NCI-H460 (cell line): Measurements from ENCODE around the gene CDH4. TPM values are rescaled to one million over a fixed set of nuclear protein-coding genes. Genes with fewer than 3 reads are reported as not detected.

Experiments
- DNase-seq: peaks from one replicate; pipeline ENCODE4 v3.0.0-alpha.2; 2016; ENCODE audit warnings: low read depth; ENCODE audit errors: extremely low read depth
- total RNA-seq: library from RNA; depleted of rRNA; stranded (reverse); fragments of >200 nt; shearing (Covaris generic); gene quantifications from 2 replicates; pipeline ENCODE4 v1.2.3, GENCODE V29; 2014

CDH4 gene
- total RNA-seq, 1 experiment from 2014 or later: not detected

DNA sequence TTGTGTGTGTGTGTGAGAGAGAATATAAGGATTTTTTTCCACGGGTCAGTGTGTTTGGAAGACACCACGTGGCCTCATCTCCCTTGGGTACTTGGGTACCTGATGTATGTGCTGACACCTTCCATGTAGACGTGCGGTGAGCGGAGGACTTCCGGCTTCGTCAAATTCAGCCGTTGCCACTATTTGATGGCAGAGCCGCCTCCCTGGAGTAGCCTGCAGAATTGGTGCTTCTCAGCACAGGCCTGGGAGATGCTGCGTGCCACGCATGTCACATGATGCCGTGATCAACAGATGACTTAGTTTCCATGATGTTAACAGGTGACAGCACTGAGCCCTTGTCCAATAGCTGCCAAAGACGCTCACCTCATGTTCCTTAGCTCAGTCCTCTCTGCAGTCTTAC is 69.4 kb downstream of the CDH4 start:
- DNase-seq: no peak

DNA sequence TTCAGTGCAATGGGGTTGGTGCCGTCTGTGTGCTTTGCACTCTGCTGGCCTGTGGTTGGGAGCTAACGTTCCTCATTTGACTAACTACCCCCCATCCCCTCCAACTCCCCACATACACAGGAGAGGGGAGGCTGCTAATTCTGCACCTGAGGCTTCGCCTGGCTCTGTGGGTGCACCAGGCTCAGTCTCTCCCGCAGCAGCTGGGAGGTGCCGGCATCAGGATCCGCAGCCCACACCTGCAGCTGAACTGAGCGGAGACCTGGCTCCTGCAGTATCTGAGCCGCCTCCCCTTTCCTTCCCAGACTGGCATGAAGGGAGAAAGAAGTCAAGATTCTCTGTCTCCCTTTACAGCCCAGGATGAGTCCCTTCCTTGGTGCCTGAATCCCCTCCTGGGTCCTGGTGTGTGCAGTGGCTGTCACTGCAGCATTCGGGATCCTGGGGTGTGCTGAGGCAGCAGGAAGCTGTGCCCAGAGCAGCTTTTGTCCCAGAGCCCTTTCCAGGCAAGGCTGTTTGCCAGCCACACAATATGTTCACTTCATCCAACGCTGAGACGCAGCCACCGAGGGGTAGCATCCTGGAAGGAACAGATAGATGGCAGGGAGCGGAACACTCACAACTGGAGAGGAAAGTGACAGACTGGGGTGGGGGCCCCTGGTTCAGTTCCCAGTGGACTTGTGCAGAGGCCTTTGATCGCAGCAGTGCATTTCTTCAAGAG is 70.2 kb downstream of the CDH4 start:
- no peak for DNase-seq

DNA sequence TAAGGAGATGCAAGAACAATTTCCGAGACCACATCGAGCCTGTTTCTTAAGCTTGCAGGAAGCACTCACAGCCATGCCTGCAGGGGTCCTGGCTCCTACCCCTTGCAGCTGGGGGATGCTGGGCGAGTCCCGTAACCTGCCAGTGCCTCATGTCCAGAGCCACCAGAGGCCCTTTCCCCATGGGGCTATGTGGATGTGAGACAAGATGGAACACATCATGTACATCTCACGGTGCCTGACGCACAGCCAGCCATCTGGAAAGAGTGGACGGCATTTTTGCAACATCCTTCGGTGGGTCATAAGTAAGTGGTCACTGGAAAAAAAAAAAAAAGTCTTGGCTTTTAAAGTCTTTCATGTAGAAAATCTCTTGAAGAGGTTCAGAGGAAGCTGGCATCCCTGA is 72.8 kb downstream of the CDH4 start:
- no peak for DNase-seq

DNA sequence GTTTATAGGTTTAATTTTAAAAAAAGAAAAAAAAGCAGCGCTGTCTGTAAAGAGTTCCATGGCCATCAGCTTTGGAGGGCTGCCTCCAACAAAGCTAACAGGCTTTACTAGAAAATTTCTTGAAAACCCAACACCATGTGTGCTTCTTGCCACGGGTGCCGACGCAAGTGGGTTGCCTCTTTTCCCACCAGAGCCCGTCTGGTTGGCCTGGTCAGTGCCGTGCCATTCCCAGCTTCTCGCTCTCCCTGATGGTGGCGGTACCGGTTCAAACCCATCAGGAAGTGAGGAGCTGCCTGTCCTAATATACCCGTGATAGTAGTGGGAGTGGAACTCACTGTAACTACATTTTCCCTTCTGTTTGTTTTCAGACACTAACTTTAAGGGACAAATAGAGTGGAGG is 73.7 kb downstream of the CDH4 start:
- DNase-seq: no peak

DNA sequence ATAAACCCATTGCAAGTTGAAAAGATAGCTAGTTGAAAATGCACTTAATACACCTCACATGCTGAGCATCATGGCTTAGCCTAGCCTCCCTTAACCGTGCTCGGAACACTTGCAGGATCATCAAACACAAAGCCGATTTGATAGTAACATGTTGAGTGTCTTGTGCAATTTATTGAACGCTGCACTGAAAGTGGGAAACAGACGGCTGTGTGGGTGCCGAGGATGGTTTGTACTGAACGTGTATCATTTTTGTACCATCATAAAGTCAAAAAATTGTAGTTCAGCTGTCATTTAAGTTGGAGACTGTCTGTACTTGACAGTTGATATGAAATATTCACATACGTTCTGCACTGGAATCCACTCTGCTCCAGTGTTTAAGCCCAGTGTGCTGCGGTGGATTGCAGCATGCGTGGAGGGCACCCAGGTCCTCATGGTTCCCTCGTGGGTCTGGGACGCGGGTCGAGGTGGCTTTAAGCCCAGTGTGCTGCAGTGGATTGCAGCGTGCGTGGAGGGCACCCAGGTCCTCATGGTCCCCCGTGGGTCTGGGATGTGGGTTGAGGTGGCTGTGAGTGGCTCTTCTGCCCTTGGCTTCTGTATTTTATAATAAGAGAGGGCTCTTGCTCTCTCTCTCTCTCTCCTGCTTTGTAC is 77.0 kb downstream of the CDH4 start:
- DNase-seq: no peak

DNA sequence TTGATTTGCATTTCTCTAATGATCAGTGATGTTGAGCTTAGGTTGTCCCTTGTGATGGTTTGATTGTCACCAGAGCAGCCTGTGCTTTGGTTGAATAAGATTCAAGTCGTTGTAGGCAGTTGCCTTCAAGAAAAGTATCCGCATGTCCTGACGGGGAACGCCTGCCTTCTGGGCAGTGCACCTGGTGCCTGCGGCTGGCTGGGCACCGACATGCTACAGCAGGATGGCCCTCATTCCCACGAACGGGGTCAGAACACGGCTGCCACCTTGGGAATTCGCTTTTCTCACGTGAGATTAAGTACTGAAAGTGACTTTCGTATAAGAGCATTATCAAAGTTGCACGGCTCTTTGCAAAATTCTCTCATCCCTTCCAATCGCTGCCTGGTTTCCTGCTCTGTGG is 78.4 kb downstream of the CDH4 start:
- DNase-seq: no peak

DNA sequence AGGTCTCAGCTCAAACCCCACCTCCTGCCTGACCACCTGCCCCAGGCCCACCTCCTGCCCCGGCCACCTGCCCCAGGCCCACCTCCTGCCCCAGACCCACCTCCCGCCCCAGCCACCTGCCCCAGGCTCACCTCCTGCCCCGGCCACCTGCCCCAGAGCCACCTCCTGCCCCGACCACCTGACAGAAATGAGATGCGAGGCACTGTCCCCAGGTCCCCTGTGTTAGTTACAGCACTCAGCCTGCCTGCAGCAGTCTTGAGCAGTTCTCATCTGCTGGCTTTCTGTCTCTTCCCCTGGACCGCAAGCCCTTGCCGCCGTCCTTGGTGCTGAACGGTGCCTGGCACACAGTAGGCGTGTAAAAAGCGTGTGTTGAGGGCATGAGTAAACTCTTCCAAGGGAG is 79.5 kb downstream of the CDH4 start:
- DNase-seq: no peak

DNA sequence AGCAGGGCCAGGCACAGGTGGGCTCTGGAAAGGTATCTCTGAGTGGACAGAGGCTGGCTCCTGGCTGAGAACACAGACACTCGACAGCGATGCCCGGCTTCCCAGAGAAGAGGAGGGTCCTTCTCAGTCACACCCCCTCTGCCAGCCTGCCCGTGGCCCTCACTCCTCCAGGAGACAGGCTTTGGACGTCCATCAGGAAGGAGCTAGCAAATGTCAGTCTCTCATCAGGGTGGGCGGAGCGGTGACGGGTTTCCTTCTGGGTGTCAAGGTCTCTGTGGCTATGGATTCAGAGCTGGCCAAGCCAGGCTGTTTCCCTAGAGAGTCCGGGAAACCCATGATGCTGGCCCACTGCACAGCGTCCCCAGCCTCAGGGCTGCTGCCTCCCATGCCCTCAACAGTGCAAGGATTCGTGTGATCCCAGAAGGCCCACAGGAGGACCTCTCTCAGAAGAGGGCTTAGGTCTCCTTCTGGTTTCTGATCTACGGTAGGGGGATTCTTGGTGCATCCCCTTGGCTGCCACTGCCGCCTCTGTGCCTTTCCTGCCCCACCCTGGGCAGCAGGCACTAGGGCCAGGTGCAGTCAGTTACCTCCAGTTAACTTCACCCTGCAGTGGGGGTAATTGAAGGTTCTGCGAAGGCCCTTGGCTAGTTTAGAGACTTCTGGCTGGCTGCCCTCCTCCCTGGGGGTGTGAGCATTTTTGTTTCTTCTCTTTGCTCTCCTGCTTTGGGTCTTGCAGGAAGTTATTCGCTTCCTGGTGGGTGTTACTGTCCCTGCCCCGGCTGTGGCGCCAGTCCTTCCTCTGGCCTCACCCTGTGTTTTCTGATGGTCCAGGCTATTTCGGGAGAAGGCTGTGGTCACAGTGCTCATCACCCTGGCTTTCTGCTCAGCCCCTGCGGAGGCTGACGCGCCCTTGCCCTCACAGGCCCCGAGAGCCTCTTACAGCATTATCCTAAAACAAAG is 80.2 kb downstream of the CDH4 start:
- DNase-seq: no peak

DNA sequence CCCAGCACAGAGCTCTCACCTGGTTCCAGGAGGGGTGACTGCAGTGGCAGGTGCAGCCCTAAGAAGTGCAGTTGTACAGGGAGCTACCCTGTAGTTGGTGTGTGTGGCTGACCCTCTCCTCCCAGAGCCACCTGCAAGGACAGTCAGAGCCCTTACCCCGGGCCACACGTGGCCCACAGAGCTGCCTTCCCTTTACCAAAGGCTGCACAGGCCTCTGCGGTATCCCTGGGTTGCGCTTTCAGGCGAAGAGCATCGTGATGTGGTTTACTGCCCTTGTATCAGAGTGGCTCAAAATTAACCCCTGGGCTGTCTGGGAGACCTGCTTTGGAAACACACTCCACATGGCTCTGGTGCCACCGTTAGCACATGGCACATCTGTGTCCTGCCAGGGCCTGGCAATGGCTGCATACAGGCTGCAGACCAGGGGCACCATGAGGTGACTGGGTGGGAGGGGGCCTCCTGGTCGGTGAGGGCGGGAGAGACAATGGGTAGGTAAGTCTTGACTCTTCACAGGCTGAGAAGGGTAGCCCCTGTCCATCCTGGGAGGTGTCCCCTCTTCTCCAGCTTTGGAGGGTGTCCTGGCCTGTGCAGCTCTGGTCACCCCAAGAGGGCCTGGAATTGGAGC is 81.5 kb downstream of the CDH4 start:
- no peak for DNase-seq

DNA sequence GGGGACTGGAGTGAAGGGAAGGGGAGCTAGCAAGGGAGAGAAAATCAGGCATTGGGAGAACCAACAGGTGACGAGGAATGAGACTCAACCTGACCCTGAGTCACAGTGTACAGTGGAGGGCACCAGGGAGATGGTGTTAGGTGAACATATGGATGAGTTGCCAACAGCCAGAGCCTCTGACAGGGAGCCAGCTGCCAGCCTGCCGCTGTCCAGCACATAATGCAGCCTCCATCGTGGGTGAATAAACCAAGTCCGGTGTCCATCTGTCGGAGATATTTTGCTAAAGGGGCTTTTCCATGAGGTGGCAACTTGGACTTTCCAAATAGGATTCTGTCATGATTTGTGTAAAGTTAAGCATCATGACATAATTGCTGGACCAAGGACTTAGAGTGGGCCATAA is 88.1 kb downstream of the CDH4 start:
- DNase-seq: no peak

DNA sequence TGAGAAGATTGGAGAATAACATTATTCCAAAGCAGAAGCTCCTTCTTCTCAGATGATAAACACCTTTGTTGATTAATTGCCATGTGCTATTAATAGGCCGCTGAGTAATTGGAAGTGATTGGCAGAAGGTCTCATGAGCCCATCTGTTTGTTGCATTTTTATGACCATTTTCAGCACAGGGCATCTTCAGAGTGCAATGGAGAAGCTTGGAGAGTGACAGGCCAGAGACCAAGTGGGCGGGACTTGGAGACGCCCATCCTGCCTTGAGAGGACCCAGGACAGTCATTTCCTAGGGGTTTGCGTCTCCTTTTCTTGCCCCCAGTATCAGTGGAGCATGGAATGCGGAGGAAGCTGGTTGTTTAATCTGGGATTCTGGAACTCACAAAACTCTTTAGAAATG is 89.5 kb downstream of the CDH4 start:
- DNase-seq: no peak

DNA sequence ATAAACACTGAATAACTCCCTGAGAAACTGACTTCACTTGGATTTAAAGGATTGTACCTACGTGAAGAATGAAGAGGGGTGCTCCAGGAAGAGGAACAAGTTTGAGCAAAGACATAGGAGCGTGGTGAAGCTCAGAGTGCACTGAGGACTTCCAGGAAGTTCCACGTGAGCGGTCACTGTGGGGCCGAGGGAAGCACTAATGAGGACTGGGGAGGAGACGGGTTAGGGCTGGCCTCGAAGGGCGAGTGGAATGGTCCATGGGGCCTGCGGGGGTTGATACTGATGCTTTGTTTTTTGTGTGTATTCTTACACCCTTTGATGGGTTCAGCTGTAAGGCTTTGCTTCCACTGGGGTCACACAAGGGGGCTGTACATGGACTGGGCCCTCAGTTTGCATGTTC is 91.9 kb downstream of the CDH4 start:
- no peak for DNase-seq

DNA sequence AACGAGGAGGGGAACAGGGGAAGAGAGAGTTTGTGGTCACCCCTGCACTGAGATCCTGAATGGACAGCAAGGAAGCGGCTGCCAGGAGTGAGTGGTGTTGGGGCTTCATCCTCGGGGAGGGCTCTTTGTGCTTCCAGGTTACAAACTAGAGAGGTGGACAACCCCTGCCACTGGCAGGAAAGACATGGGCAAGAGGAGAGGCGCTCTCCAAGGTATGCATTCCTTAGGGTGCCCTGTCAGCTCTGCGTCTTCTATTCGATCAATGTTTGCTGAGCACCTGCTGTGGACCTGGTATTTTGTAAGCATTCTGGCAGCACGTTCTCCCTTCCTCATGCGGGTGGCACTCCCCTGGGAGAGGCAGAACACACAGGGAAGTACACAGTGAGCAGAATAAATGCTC is 93.6 kb downstream of the CDH4 start:
- DNase-seq: no peak

DNA sequence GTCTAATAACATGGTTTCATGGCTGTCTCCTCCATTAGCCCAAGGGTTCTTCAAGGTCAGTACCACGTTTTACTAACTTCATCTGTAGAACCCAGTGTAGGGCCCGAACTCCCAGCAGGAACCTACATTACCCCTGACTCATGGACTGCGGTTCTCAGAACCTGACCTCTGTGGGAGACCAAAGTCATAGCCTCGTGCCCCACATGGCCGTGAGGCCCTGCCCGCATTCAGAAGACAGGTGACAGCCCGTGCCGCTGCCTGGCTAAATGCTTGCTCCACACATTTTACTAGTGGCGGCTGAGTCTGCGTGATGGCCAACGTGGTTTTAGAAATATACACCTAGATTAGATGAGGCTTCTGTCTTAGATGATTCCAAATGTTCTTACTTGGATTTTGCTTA is 94.9 kb downstream of the CDH4 start:
- DNase-seq: no peak

DNA sequence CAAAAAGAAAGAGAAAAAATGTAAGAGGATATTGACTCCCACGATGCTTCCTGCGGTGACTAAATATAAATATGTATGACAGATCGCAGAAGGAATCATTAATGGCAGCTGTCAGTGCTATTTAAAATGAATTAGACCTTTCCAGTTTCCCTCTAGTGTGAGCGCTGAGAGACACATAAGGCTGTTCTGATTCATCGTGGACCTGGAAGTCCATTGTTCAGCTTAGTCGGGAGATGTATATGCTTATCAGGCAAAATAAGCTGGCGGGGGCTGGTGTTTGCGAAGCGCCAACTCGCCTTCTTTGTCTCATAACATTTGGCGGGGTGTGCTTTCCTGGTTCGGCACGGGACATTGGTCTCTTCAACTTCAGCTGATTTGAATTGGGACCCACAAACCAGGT is 95.4 kb downstream of the CDH4 start:
- no peak for DNase-seq

DNA sequence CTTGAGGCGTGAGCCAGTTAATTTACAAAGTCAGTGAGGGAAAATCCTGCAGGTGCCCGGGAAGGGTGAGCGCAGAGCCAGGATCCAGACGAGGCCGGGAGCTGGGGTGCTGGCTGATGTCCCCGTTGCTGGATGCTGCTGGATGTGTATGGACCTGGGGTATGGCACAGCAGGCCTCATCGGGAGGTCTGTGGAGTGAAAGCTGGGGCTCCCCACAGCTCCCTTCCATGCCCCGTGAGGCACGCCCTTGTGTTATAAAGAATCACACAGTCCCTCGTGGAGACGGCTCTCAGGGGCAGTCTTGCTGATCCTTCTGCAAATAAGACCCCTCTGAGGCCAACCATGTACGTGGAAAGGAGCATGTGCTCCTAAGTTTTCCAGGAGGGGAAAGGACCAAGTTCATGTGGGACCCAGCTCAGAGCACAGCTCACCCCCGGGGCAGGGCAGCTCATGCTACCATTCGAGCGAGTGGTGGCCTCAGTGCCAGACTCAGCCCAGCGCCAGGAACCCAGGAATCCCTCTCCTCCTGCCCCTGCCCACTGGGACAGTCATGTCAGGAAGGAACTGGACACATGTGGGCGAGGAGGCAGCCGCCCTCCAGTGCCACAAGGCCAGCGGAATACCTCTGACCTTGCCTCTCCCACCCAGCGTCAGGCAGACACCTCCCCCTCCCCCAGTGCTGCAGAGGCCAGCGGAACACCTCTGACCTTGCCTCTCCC is 97.5 kb downstream of the CDH4 start:
- DNase-seq: no peak

DNA sequence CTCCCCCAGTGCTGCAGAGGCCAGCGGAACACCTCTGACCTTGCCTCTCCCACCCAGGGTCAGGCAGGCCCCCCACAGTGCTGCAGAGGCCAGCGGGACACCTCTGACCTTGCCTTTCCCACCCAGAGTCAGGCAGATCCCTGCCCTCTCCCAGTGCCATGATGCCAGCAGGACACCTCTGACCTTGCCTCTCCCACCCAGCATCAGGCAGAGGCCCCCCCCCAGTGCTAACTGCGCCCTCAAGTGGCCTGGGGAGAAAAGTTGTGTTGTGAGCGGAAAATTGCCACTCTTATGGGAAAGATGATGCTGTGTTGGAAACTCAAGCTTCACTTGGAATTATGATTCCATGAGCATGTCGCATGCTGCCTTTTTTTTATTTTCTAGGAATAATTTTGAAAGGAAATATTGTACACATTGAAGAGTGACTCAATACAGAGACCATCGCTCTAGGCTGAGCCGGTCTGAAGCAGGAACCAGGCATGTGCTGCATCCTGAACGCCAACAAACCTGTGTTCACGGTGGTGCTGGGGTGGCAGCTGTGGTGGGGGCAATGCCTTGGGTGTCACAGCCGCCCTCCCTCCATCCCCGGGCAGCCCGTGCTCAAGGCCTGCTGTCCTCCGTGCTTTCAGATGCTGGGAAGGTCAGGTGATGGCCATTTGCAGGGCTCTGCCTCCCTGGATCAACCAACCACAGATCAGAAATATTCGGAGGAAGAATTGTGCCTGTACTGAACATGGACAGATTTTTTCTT is 98.6 kb downstream of the CDH4 start:
- no peak for DNase-seq

DNA sequence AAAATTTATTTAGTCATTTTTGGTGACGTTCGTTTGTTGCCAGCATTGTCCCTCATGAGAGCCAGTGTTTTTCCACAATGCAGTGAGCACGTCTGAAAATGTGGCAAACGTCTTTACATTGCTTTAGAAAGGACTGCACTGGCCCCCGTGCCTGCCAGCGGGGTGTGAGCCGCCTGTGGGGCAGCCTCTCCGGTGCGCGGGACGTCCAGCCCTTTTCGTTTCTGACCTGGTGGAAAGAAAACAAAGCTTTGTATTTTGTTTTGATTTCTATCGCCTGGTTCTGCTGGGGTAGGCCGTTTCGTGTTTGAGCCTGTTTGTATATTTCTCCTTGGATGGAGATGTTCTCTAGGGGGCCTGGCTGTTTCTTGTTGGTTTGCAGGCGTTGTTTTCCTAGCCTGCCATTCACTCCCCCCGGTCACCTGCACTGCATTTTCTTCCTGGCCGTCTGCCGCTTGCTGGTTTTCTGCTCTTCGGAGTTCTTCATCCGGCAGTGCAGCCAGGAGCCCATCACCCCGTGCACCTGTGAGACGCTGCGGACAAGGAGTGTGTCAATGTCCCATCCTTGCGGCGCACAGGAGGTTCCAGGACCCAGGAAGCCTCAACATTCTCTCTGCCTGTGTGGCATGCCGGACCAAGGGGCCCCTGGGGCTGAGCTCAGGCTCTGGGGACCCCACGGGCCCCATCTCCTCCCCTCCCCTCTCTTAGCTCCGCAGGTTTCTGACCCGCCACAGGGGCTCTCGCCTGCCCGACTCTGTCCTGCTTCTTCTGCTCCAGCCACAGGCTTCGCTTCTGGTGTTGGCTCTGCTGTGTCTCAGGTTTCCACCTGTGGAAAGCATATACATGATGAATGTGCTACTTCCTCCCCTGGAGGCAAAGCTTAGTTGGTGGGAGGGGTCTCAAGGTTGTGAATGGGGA is 100.5 kb downstream of the CDH4 start:
- no peak for DNase-seq
